Measurements from ENCODE around the gene ECE1. TPM values are rescaled to one million over a fixed set of nuclear protein-coding genes. Genes with fewer than 3 reads are reported as not detected.

The ECE1 gene
- polyA plus RNA-seq, 2 donors = 12.4 to 14.2 TPM

- Histone ChIP-seq H3K4me1 (ENCODE audit: control insufficient read depth in 2 of 2, insufficient read depth in 2 of 2, low read length in 1 of 2) (peaks cover 15 to 38% of the 10 kb centered on the region in 2 donors), H3K9me3 (ENCODE audit: control insufficient read depth in 2 of 2, insufficient read depth in 1 of 2, low read depth in 1 of 2, low read length in 1 of 2) (no peaks in the 10 kb centered on the region)
- WGBS, 2 donors = 17 to 20% methylated on average over 19 to 20 of the region's 20 CpGs
Observed at GRCh38 chr1:21334214-21335087, 44.2 kb upstream of the ECE1 start.

GRCh38 chr1:21333824-21334213 is 43.6 kb upstream of the ECE1 start:
- peaks cover 15 to 39% of the 10 kb centered on the region in 2 donors for H3K4me1 ChIP-seq (ENCODE audit: control insufficient read depth in 2 of 2, insufficient read depth in 2 of 2, low read length in 1 of 2)
- no peaks in the 10 kb centered on the region for H3K27me3 ChIP-seq (ENCODE audit: control insufficient read depth in 1 of 2, insufficient read depth in 2 of 2, low read length in 2 of 2)
- 82 to 94% methylated on average over 5 of the region's 5 CpGs for WGBS, 2 donors
- H3K27ac ChIP-seq (ENCODE audit: low read depth in 2 of 2, low read length in 1 of 2) = peak overlapping the region; percentile 14 to 71
- no peaks in the 10 kb centered on the region for H3K9me3 ChIP-seq (ENCODE audit: control insufficient read depth in 2 of 2, insufficient read depth in 1 of 2, low read depth in 1 of 2, low read length in 1 of 2)
- H3K36me3 ChIP-seq (ENCODE audit: control insufficient read depth in 2 of 2, insufficient read depth in 2 of 2, low read length in 1 of 2) = no peaks in the 10 kb centered on the region
- no peak overlapping the region for H3K4me3 ChIP-seq (ENCODE audit: low read depth in 1 of 2, low read length in 2 of 2)

More at GRCh38 chr1:21334214-21335087, 44.2 kb upstream of the ECE1 start:
- peak overlapping the region; percentile 4 to 16 for H3K4me3 ChIP-seq (ENCODE audit: low read depth in 1 of 2, low read length in 2 of 2)
- no peaks in the 10 kb centered on the region for H3K36me3 ChIP-seq (ENCODE audit: control insufficient read depth in 2 of 2, insufficient read depth in 2 of 2, low read length in 1 of 2)
- H3K27me3 ChIP-seq (ENCODE audit: control insufficient read depth in 1 of 2, insufficient read depth in 2 of 2, low read length in 2 of 2) = no peaks in the 10 kb centered on the region
- peak overlapping the region; percentile 71 to 78 for H3K27ac ChIP-seq (ENCODE audit: low read depth in 2 of 2, low read length in 1 of 2)

- Histone ChIP-seq H3K36me3 (ENCODE audit: control insufficient read depth in 2 of 2, insufficient read depth in 2 of 2, low read length in 1 of 2) (no peaks in the 10 kb centered on the region), H3K27me3 (ENCODE audit: control insufficient read depth in 1 of 2, insufficient read depth in 2 of 2, low read length in 2 of 2) (no peaks in the 10 kb centered on the region), H3K9me3 (ENCODE audit: control insufficient read depth in 2 of 2, insufficient read depth in 1 of 2, low read depth in 1 of 2, low read length in 1 of 2) (no peaks in the 10 kb centered on the region), H3K27ac (ENCODE audit: low read depth in 2 of 2, low read length in 1 of 2) (peak overlapping the region in 1 of 2 donors; percentile 1), H3K4me1 (ENCODE audit: control insufficient read depth in 2 of 2, insufficient read depth in 2 of 2, low read length in 1 of 2) (peaks cover 15 to 38% of the 10 kb centered on the region in 2 donors), H3K4me3 (ENCODE audit: low read depth in 1 of 2, low read length in 2 of 2) (no peak overlapping the region)
- WGBS, 2 donors = 56 to 68% methylated on average over 7 of the region's 8 CpGs
Observed at GRCh38 chr1:21332554-21333311, 42.5 kb upstream of the ECE1 start.

- Histone ChIP-seq H3K27ac (ENCODE audit: low read depth in 2 of 2, low read length in 1 of 2) (peak overlapping the region; percentile 1 to 48), H3K9me3 (ENCODE audit: control insufficient read depth in 2 of 2, insufficient read depth in 1 of 2, low read depth in 1 of 2, low read length in 1 of 2) (no peaks in the 10 kb centered on the region), H3K36me3 (ENCODE audit: control insufficient read depth in 2 of 2, insufficient read depth in 2 of 2, low read length in 1 of 2) (no peaks in the 10 kb centered on the region), H3K27me3 (ENCODE audit: control insufficient read depth in 1 of 2, insufficient read depth in 2 of 2, low read length in 2 of 2) (no peaks in the 10 kb centered on the region), H3K4me3 (ENCODE audit: low read depth in 1 of 2, low read length in 2 of 2) (no peak overlapping the region), H3K4me1 (ENCODE audit: control insufficient read depth in 2 of 2, insufficient read depth in 2 of 2, low read length in 1 of 2) (peaks cover 20 to 33% of the 10 kb centered on the region in 2 donors)
- WGBS, 2 donors = 39 to 48% methylated on average over 9 of the region's 9 CpGs
Observed at GRCh38 chr1:21331752-21332478, 41.7 kb upstream of the ECE1 start.

GRCh38 chr1:21330544-21330943 is 40.3 kb upstream of the ECE1 start:
- Histone ChIP-seq H3K27ac (ENCODE audit: low read depth in 2 of 2, low read length in 1 of 2) (peak overlapping the region in 1 of 2 donors; percentile 36), H3K4me3 (ENCODE audit: low read depth in 1 of 2, low read length in 2 of 2) (no peak overlapping the region), H3K36me3 (ENCODE audit: control insufficient read depth in 2 of 2, insufficient read depth in 2 of 2, low read length in 1 of 2) (no peaks in the 10 kb centered on the region), H3K4me1 (ENCODE audit: control insufficient read depth in 2 of 2, insufficient read depth in 2 of 2, low read length in 1 of 2) (peaks cover 26 to 36% of the 10 kb centered on the region in 2 donors), H3K27me3 (ENCODE audit: control insufficient read depth in 1 of 2, insufficient read depth in 2 of 2, low read length in 2 of 2) (no peaks in the 10 kb centered on the region), H3K9me3 (ENCODE audit: control insufficient read depth in 2 of 2, insufficient read depth in 1 of 2, low read depth in 1 of 2, low read length in 1 of 2) (no peaks in the 10 kb centered on the region)
- WGBS, 2 donors = 68% methylated on average over 2 of the region's 2 CpGs

GRCh38 chr1:21329209-21329844 is 39.1 kb upstream of the ECE1 start:
- Histone ChIP-seq H3K4me3 (ENCODE audit: low read depth in 1 of 2, low read length in 2 of 2) (no peak overlapping the region), H3K36me3 (ENCODE audit: control insufficient read depth in 2 of 2, insufficient read depth in 2 of 2, low read length in 1 of 2) (no peaks in the 10 kb centered on the region), H3K27me3 (ENCODE audit: control insufficient read depth in 1 of 2, insufficient read depth in 2 of 2, low read length in 2 of 2) (no peaks in the 10 kb centered on the region), H3K4me1 (ENCODE audit: control insufficient read depth in 2 of 2, insufficient read depth in 2 of 2, low read length in 1 of 2) (peaks cover 25 to 29% of the 10 kb centered on the region in 2 donors), H3K27ac (ENCODE audit: low read depth in 2 of 2, low read length in 1 of 2) (peak overlapping the region; percentile 66 to 85), H3K9me3 (ENCODE audit: control insufficient read depth in 2 of 2, insufficient read depth in 1 of 2, low read depth in 1 of 2, low read length in 1 of 2) (no peaks in the 10 kb centered on the region)
- 33 to 50% methylated on average over 7 of the region's 7 CpGs for WGBS, 2 donors

- 90 to 94% methylated on average over 15 of the region's 15 CpGs for WGBS, 2 donors
- no peaks in the 10 kb centered on the region for H3K36me3 ChIP-seq (ENCODE audit: control insufficient read depth in 2 of 2, insufficient read depth in 2 of 2, low read length in 1 of 2)
Observed at GRCh38 chr1:21327566-21328323, 37.5 kb upstream of the ECE1 start.

GRCh38 chr1:21326861-21327344 is 36.6 kb upstream of the ECE1 start:
- no peaks in the 10 kb centered on the region for H3K27me3 ChIP-seq (ENCODE audit: control insufficient read depth in 1 of 2, insufficient read depth in 2 of 2, low read length in 2 of 2)
- no peak overlapping the region for H3K4me3 ChIP-seq (ENCODE audit: low read depth in 1 of 2, low read length in 2 of 2)
- 70 to 72% methylated on average over 10 of the region's 10 CpGs for WGBS, 2 donors
- peak overlapping the region; percentile 61 to 96 for H3K27ac ChIP-seq (ENCODE audit: low read depth in 2 of 2, low read length in 1 of 2)
- H3K36me3 ChIP-seq (ENCODE audit: control insufficient read depth in 2 of 2, insufficient read depth in 2 of 2, low read length in 1 of 2) = no peaks in the 10 kb centered on the region
- H3K4me1 ChIP-seq (ENCODE audit: control insufficient read depth in 2 of 2, insufficient read depth in 2 of 2, low read length in 1 of 2) = peaks cover 23 to 31% of the 10 kb centered on the region in 2 donors
- H3K9me3 ChIP-seq (ENCODE audit: control insufficient read depth in 2 of 2, insufficient read depth in 1 of 2, low read depth in 1 of 2, low read length in 1 of 2) = no peaks in the 10 kb centered on the region

More at GRCh38 chr1:21327566-21328323, 37.5 kb upstream of the ECE1 start:
- H3K27ac ChIP-seq (ENCODE audit: low read depth in 2 of 2, low read length in 1 of 2) = peak overlapping the region; percentile 37 to 96
- peaks cover 20 to 29% of the 10 kb centered on the region in 2 donors for H3K4me1 ChIP-seq (ENCODE audit: control insufficient read depth in 2 of 2, insufficient read depth in 2 of 2, low read length in 1 of 2)
- no peak overlapping the region for H3K4me3 ChIP-seq (ENCODE audit: low read depth in 1 of 2, low read length in 2 of 2)
- no peaks in the 10 kb centered on the region for H3K27me3 ChIP-seq (ENCODE audit: control insufficient read depth in 1 of 2, insufficient read depth in 2 of 2, low read length in 2 of 2)
- no peaks in the 10 kb centered on the region for H3K9me3 ChIP-seq (ENCODE audit: control insufficient read depth in 2 of 2, insufficient read depth in 1 of 2, low read depth in 1 of 2, low read length in 1 of 2)

Data from esophagus (tissue), 2 donors.